Testis (tissue), 2 donors: ENCODE data around the gene PRR5.

Experiments
- POLR2A ChIP-seq: fragments of 450-650 bp; IDR thresholded peaks from one replicate; pipeline ENCODE4 v1.6.1; 2017; ENCODE audit warnings: antibody characterized with exemption, mild to moderate bottlenecking, moderate library complexity
- TF ChIP-seq, protein P1 (sequence below), 3 experiments: fragments of 450-650 bp in 2 of 3; fragments of 200-600 bp in 1 of 3; sonication (generic) in 1 of 3; IDR thresholded peaks; one replicate each; pipeline ENCODE4 v1.5.1; 2016 to 2019; ENCODE audit warnings: antibody characterized with exemption in 3 of 3, mild to moderate bottlenecking in 2 of 3, moderate library complexity in 1 of 3

- TF ChIP-seq, protein P1, sequence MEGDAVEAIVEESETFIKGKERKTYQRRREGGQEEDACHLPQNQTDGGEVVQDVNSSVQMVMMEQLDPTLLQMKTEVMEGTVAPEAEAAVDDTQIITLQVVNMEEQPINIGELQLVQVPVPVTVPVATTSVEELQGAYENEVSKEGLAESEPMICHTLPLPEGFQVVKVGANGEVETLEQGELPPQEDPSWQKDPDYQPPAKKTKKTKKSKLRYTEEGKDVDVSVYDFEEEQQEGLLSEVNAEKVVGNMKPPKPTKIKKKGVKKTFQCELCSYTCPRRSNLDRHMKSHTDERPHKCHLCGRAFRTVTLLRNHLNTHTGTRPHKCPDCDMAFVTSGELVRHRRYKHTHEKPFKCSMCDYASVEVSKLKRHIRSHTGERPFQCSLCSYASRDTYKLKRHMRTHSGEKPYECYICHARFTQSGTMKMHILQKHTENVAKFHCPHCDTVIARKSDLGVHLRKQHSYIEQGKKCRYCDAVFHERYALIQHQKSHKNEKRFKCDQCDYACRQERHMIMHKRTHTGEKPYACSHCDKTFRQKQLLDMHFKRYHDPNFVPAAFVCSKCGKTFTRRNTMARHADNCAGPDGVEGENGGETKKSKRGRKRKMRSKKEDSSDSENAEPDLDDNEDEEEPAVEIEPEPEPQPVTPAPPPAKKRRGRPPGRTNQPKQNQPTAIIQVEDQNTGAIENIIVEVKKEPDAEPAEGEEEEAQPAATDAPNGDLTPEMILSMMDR (IDR thresholded peaks at IDR 0.05): no peak
- no peak for TF ChIP-seq POLR2A
Measured at GRCh38 chr22:44677871-44678555, 24.0 kb upstream of the PRR5 start.
